Activated naive CD4-positive, alpha-beta T cell treated with anti-CD3 and anti-CD28 coated beads, Interleukin-2, amount 50 U/mL, for 24 hours (primary cell): Measurements from ENCODE around the gene BORCS6.

ENCODE experiments used
- H3K27ac Mint-ChIP-seq: one replicate; pipeline ENCODE4 v1.8.0; 2021; ENCODE audit warnings: mild to moderate bottlenecking, mixed read lengths
- H3K27me3 Mint-ChIP-seq: one replicate; pipeline ENCODE4 v1.8.0; 2021; ENCODE audit warnings: mixed read lengths
- H3K36me3 Mint-ChIP-seq: one replicate; pipeline ENCODE4 v1.8.0; 2021; ENCODE audit warnings: mixed read lengths
- H3K4me1 Mint-ChIP-seq: one replicate; pipeline ENCODE4 v1.8.0; 2021; ENCODE audit warnings: mixed read lengths
- H3K4me3 Mint-ChIP-seq: one replicate; pipeline ENCODE4 v1.8.0; 2021; ENCODE audit warnings: mild to moderate bottlenecking, mixed read lengths
- H3K9me3 Mint-ChIP-seq: one replicate; pipeline ENCODE4 v1.8.0; 2021; ENCODE audit warnings: mixed read lengths

The BORCS6 gene

DNA sequence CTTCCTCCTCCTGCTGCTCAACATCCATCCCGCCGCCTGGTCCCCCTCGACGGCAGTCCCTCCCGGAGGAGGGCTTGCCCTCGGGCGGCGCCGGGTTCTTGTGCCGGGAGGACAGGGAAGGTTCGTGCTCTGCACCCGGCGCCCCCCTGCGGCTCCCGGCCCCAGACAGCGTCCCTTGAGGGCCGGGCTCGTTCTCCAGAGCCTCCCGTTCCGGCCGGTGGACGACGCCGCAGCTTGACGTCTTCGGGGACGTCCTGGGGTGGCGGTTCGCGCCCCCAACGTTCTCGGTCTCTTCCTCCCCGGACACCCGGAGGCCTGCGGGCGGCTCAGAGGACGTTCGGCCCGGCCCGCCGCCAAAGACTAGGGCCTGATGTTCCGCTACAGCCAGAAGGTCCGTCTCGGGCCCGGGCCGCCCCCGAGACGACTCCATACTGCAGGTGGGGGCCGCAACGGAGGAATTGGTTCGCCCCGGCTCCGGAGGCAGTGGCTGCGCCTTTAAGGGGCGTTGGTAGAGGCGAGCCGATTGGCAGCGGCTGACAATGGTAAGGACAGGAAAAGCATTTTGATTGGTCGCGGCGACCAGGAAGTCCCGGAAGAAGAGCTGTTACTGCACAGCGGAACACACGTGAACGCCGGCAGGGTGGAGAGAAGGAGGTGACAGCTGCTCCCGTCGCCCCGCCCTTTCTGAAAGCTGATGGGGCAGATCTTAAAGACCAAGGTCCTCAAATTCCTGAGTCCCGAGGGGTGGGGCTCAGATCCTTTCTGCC is at the start of gene BORCS6:
BORCS6 (minus strand) TSS at position 470 of the 767 bp plus-strand sequence; CDS start at position 430, 40 bp downstream.
- Mint-ChIP-seq H3K27ac (peak within 1 kb of the TSS; percentile 48), H3K4me1 (peaks cover 12% of the 10 kb centered on the region), H3K36me3 (no peaks in the 10 kb centered on the region), H3K27me3 (no peaks in the 10 kb centered on the region), H3K9me3 (no peaks in the 10 kb centered on the region), H3K4me3 (no peak within 1 kb of the TSS)

DNA sequence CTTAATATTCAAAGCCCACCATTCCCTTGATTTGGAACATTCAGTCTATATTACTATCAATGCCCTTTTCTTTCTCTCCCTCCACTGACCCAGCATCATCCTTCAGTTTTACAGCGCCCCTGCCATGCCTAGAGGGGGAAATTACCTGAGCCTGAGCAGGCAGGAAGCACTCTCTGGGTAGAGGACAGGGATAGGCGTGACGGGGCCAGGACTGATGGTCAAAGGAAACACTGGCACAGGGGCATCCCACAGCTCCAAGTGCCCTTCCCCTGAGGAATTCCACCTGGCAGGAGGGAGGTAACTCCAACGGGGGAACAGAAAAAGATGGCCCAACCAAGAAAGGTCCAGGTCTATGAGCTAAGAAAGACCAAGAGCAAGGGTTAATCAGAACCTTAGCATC is 47.9 kb upstream of the BORCS6 start:
- Mint-ChIP-seq H3K27me3 (no peaks in the 10 kb centered on the region), H3K9me3 (no peaks in the 10 kb centered on the region), H3K36me3 (peaks cover 32% of the 10 kb centered on the region), H3K27ac (peak overlapping the region; percentile 6), H3K4me1 (peaks cover 29% of the 10 kb centered on the region), H3K4me3 (no peak overlapping the region)

DNA sequence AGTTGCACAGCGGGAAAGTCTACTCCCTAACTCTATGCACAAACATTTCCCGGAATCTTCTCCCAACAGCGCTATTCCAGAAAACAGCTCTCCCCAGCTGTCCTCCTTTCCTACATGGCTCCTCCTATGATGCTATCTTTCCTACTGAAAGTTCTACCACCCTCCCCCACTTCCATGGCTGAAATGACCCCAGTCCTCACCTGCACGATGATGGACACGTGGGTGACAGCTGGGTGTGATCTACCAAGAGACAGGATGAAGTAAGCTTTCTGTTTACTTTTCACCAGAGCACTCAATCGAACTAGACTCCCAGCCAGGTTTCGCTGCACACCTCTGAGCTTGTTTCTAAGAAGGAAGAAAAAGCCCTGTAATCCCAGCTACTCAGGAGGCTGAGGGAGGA is 47.2 kb upstream of the BORCS6 start:
- Mint-ChIP-seq H3K4me3 (no peak overlapping the region), H3K27me3 (no peaks in the 10 kb centered on the region), H3K4me1 (peaks cover 24% of the 10 kb centered on the region), H3K9me3 (no peaks in the 10 kb centered on the region), H3K27ac (no peak overlapping the region), H3K36me3 (peaks cover 31% of the 10 kb centered on the region)

GRCh38 chr17:8235676-8236075 is 45.7 kb upstream of the BORCS6 start:
- peaks cover 35% of the 10 kb centered on the region for H3K36me3 Mint-ChIP-seq
- H3K9me3 Mint-ChIP-seq: no peaks in the 10 kb centered on the region
- no peaks in the 10 kb centered on the region for H3K27me3 Mint-ChIP-seq
- peaks cover 24% of the 10 kb centered on the region for H3K4me1 Mint-ChIP-seq
- H3K27ac Mint-ChIP-seq: no peak overlapping the region
- no peak overlapping the region for H3K4me3 Mint-ChIP-seq

DNA sequence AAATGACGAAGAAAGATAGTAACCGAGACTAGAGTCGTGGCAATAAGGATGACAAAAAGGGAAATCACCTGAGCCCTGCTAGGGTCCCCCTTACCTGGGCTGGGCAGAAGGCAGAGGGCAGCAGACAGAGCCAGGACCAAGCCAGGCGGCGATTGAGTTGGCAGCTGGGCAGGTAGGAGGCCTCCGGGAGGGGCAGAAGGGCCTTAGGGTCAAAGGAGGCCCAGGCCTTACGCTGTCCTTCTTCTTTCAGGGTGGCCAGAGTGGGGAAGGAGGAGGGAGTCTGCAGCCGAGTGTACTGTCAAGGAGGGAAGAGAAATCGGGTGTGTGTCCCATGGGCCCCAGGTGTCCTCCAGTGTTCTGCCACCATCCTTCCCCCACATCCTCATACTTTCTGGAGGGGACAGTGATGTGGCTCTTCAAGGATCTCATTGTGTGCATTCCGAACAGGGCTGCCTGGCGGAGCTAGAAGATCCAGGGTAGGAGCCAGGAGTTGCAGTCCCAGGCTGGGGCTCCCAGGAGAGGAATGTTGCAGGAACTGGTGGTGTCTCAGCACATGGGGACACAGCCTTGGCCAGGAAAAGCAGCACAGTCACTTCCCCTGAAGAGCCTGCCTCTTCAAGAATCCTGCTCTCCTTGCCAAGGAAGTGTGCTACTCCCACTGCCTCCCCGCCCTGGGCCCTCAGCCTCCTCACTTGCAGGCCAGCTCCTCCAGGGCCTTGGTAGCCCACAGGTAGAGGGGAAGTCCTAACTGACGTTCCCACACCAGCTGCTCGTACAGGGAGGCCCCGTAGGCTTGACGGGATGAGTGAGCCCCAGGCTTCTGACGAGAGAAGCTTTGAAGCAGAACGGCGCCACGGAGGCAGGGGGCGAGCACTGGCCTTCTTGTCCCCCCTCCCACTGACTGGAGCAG is 44.6 kb upstream of the BORCS6 start:
- Mint-ChIP-seq H3K4me1 (peaks cover 21% of the 10 kb centered on the region), H3K27me3 (no peaks in the 10 kb centered on the region), H3K4me3 (no peak overlapping the region), H3K36me3 (peaks cover 37% of the 10 kb centered on the region), H3K27ac (no peak overlapping the region), H3K9me3 (no peaks in the 10 kb centered on the region)

DNA sequence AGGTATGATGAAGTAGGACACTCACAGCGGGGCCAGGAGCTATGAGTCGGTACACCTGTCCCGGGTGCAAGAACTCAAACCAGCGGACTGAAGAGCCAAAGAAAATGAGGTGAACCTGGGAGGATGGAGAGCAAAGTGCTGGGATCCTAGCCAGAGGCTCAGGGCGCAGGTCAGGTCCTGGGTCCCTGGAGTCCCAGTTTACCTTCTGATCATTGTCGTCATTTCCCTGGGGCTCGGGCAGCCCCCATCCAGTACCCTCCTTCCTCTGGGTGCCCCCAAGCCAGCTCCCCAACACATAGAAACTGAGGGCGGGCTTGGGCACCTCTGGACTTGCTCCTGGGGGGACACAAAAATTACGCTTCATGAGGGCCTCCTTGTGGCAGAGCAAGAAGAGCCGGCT is 41.7 kb upstream of the BORCS6 start:
- Mint-ChIP-seq H3K4me3 (no peak overlapping the region), H3K9me3 (no peaks in the 10 kb centered on the region), H3K27ac (no peak overlapping the region), H3K4me1 (peaks cover 17% of the 10 kb centered on the region), H3K27me3 (no peaks in the 10 kb centered on the region), H3K36me3 (peaks cover 33% of the 10 kb centered on the region)

- Mint-ChIP-seq H3K4me3 (peak overlapping the region; percentile 47), H3K27ac (peak overlapping the region; percentile 94), H3K9me3 (no peaks in the 10 kb centered on the region), H3K4me1 (peaks cover 42% of the 10 kb centered on the region), H3K27me3 (no peaks in the 10 kb centered on the region), H3K36me3 (peaks cover 17% of the 10 kb centered on the region)
Measured at GRCh38 chr17:8227238-8227581, 37.2 kb upstream of the BORCS6 start.

DNA sequence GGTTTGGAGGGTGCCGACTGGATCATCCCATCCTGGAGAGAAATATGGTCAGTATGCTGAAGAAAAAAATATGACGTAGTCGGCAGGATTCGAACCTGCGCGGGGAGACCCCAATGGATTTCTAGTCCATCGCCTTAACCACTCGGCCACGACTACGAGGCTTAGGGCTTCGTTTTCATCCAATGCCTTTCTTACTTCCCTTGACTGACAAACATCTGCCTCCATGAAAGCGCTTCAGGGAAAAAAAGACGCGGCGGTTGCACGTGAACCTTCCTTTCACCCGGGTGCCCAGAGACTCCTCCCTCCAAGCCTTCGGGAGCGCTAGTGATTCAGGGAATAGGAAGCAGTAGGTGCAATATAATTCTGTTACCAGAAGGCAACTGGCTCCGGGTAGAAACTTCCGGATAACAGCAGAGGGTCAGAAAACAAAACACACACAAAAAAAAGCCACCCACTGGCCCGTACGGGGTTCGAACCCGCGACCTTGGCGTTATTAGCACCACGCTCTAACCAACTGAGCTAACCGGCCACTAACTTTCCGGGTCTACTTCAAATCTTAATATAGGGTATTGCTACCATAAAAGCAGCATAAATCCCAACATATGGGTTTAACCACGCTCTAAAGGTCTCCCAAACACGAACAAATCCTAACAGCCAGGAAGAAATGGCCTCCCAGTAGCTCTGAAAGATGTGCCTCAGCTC is 36.7 kb upstream of the BORCS6 start:
- Mint-ChIP-seq H3K27ac (peak overlapping the region; percentile 94), H3K36me3 (peaks cover 17% of the 10 kb centered on the region), H3K4me1 (peaks cover 42% of the 10 kb centered on the region), H3K27me3 (no peaks in the 10 kb centered on the region), H3K4me3 (peak overlapping the region; percentile 49), H3K9me3 (no peaks in the 10 kb centered on the region)

DNA sequence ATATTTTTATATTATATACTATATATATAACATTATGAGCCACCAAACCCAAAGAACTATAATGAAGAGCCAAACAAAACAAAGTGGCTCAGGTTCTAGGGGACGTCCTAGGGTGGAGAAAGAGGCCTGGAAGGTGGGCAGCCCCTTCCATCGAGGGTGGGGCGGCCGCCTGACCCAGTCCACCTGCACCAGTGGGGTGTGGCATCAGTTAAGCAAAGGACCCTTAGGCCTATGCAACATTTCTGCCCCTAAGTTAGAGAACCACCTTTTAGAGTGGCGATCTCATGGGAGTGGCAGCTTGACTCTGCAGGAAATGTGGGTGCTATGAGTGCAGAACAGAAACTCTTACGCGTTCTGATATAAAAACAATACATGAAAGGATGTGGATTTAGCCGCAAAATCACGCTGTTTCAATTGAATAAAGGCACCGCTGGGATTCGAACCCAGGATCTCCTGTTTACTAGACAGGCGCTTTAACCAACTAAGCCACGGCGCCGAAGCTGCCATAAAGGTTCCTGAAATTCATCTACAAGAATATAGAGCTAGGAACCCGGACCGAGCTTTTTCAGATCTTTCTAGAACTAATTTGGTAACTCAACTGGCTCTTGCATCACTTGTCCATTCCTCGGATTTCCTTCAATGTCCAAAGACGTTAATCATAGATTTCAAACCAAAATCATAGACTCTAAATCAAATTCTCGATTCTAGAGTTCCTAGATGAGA is 36.0 kb upstream of the BORCS6 start:
- Mint-ChIP-seq H3K36me3 (peaks cover 14% of the 10 kb centered on the region), H3K27me3 (peaks cover 3% of the 10 kb centered on the region), H3K4me3 (peak overlapping the region; percentile 49), H3K9me3 (no peaks in the 10 kb centered on the region), H3K27ac (peak overlapping the region; percentile 94), H3K4me1 (peaks cover 45% of the 10 kb centered on the region)

GRCh38 chr17:8224891-8225812 is 35.2 kb upstream of the BORCS6 start:
- Mint-ChIP-seq H3K4me1 (peaks cover 50% of the 10 kb centered on the region), H3K36me3 (peaks cover 13% of the 10 kb centered on the region), H3K27me3 (peaks cover 3% of the 10 kb centered on the region), H3K9me3 (no peaks in the 10 kb centered on the region), H3K4me3 (peak overlapping the region; percentile 34), H3K27ac (no peak overlapping the region)

- peaks cover 7% of the 10 kb centered on the region for H3K36me3 Mint-ChIP-seq
- peaks cover 3% of the 10 kb centered on the region for H3K27me3 Mint-ChIP-seq
- peaks cover 54% of the 10 kb centered on the region for H3K4me1 Mint-ChIP-seq
- peak overlapping the region; percentile 98 for H3K27ac Mint-ChIP-seq
- H3K4me3 Mint-ChIP-seq: peak overlapping the region; percentile 97
- H3K9me3 Mint-ChIP-seq: no peaks in the 10 kb centered on the region
Measured at GRCh38 chr17:8223356-8224126, 33.6 kb upstream of the BORCS6 start.

DNA sequence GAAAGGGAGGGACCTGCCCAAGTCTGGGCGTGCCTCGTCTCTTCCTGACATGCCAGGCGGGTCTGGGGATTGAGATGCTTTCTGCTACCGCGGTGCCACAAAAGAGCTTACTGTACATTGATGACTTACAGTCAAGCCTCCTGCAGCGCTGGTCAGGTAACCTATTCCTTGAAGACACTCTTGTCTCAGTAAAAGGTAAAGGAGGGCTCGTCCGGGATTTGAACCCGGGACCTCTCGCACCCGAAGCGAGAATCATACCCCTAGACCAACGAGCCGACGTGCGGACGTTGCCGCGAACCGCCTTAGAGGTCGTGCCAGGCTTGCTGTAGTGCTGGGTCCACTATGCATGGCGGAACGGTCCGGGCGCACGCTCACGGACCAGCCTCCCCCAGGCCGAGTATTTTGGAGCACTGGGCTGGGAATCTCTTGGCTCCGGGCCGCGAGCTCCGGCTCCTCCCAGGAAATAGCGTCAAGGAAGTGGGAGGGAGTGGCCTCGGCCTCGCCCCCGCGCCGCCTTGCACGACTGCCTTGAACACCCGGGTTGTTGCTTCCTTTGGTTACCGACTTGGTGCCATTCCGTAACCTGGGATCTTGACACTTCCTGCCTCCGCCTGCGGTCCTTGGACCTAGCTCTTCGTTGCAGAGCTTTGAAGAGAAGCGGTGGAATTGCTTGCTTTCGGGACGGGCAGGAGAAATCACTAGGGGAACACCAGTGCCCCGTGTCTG is 32.8 kb upstream of the BORCS6 start:
- H3K27me3 Mint-ChIP-seq: peaks cover 3% of the 10 kb centered on the region
- peaks cover 59% of the 10 kb centered on the region for H3K4me1 Mint-ChIP-seq
- no peaks in the 10 kb centered on the region for H3K9me3 Mint-ChIP-seq
- H3K27ac Mint-ChIP-seq: peak overlapping the region; percentile 98
- peak overlapping the region; percentile 97 for H3K4me3 Mint-ChIP-seq
- H3K36me3 Mint-ChIP-seq: peaks cover 7% of the 10 kb centered on the region

DNA sequence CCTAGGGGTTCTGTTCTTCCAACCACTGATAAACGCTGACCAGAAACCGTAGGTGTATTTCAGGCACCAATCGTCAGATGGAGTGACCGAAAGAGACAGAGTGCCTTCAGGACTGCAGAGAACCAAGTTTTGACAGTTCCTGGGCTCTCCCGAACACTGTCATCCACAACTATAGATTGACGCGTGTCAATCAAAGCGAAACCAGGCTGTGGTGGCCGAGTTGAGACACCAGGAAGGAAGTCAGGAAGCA is 32.3 kb upstream of the BORCS6 start:
- H3K4me3 Mint-ChIP-seq: peak overlapping the region; percentile 97
- peaks cover 3% of the 10 kb centered on the region for H3K27me3 Mint-ChIP-seq
- H3K4me1 Mint-ChIP-seq: peaks cover 55% of the 10 kb centered on the region
- H3K36me3 Mint-ChIP-seq: peaks cover 7% of the 10 kb centered on the region
- H3K27ac Mint-ChIP-seq: peak overlapping the region; percentile 98
- H3K9me3 Mint-ChIP-seq: no peaks in the 10 kb centered on the region
